H9 (cell line): Measurements from ENCODE around the gene RPS6KB1. TPM values are rescaled to one million over a fixed set of nuclear protein-coding genes. Genes with fewer than 3 reads are reported as not detected.

Experiments
- DNase-seq: peaks from one replicate; pipeline ENCODE4 v3.0.0-alpha.2; 2017
- H2AFZ ChIP-seq: one replicate; pipeline ENCODE4 v1.6.1; 2013; ENCODE audit warnings: mild to moderate bottlenecking, low read length, control low read depth, moderate library complexity
- H2AK5ac ChIP-seq: 2 replicates; pipeline ENCODE4 v1.6.1; 2013; ENCODE audit warnings: low read length, control low read depth, mixed read lengths; ENCODE audit not compliant: insufficient read length
- H2BK120ac ChIP-seq: one replicate; pipeline ENCODE4 v1.6.1; 2013; ENCODE audit warnings: low read depth, mild to moderate bottlenecking, low read length, control low read depth, inconsistent platforms; ENCODE audit not compliant: poor library complexity, severe bottlenecking
- H2BK12ac ChIP-seq: 2 replicates; pipeline ENCODE4 v1.6.1; 2013; ENCODE audit warnings: low read length, control low read depth, mixed read lengths, low read depth; ENCODE audit not compliant: insufficient read length
- H2BK15ac ChIP-seq: 2 replicates; pipeline ENCODE4 v1.6.1; 2013; ENCODE audit warnings: low read depth, low read length, control low read depth
- H2BK20ac ChIP-seq: one replicate; pipeline ENCODE4 v1.6.1; 2013; ENCODE audit warnings: low read depth, mild to moderate bottlenecking, low read length, control low read depth, inconsistent platforms; ENCODE audit not compliant: poor library complexity, severe bottlenecking
- H2BK5ac ChIP-seq: 2 replicates; pipeline ENCODE4 v1.6.1; 2013; ENCODE audit warnings: low read length, control low read depth, mixed read lengths; ENCODE audit not compliant: insufficient read length
- H3K14ac ChIP-seq: 2 replicates; pipeline ENCODE4 v1.6.1; 2013; ENCODE audit warnings: low read length, control low read depth; ENCODE audit not compliant: insufficient read depth
- H3K18ac ChIP-seq: 2 replicates; pipeline ENCODE4 v1.6.1; 2013; ENCODE audit warnings: low read depth, mild to moderate bottlenecking, mixed read lengths, low read length, control low read depth; ENCODE audit not compliant: insufficient read length
- H3K23ac ChIP-seq: 2 replicates; pipeline ENCODE4 v1.6.1; 2013; ENCODE audit warnings: low read length, control low read depth, mixed read lengths, low read depth; ENCODE audit not compliant: insufficient read length
- H3K23me2 ChIP-seq: 2 replicates; pipeline ENCODE4 v1.6.1; 2013; ENCODE audit warnings: low read depth, mild to moderate bottlenecking, mixed read lengths, low read length, control low read depth; ENCODE audit not compliant: insufficient read length, poor library complexity, severe bottlenecking
- H3K27ac ChIP-seq: 2 replicates; pipeline ENCODE4 v1.5.1; 2013; ENCODE audit warnings: low read length, control low read depth, mixed read lengths, low read depth; ENCODE audit not compliant: insufficient read length
- H3K27me3 ChIP-seq: 2 replicates; pipeline ENCODE4 v1.6.1; 2013; ENCODE audit warnings: low read length, control low read depth, inconsistent platforms; ENCODE audit not compliant: insufficient read depth
- H3K4ac ChIP-seq: 2 replicates; pipeline ENCODE4 v1.6.1; 2013; ENCODE audit warnings: low read depth, mild to moderate bottlenecking, control low read depth, inconsistent platforms, low read length, moderate library complexity
- H3K4me1 ChIP-seq: 2 replicates; pipeline ENCODE4 v1.6.1; 2013; ENCODE audit warnings: low read length, control low read depth, inconsistent platforms; ENCODE audit not compliant: insufficient read depth
- H3K4me2 ChIP-seq: 2 replicates; pipeline ENCODE4 v1.6.1; 2013; ENCODE audit warnings: low read length, control low read depth, mixed read lengths; ENCODE audit not compliant: insufficient read length, insufficient read depth
- H3K56ac ChIP-seq: 2 replicates; pipeline ENCODE4 v1.6.1; 2013; ENCODE audit warnings: low read depth, mild to moderate bottlenecking, mixed read lengths, low read length, control low read depth; ENCODE audit not compliant: insufficient read length
- H3K79me1 ChIP-seq: 2 replicates; pipeline ENCODE4 v1.6.1; 2013; ENCODE audit warnings: low read depth, mild to moderate bottlenecking, moderate library complexity, low read length, control low read depth, inconsistent platforms; ENCODE audit not compliant: insufficient read depth, poor library complexity, severe bottlenecking
- H3K79me2 ChIP-seq: 2 replicates; pipeline ENCODE4 v1.6.1; 2013; ENCODE audit warnings: low read length, control low read depth, inconsistent platforms; ENCODE audit not compliant: insufficient read depth
- H3K9ac ChIP-seq: 2 replicates; pipeline ENCODE4 v1.6.1; 2013; ENCODE audit warnings: low read length, control low read depth, mixed read lengths; ENCODE audit not compliant: insufficient read length; ENCODE audit errors: extremely low read depth
- H3K9me3 ChIP-seq: one replicate; pipeline ENCODE4 v1.6.1; 2013; ENCODE audit warnings: low read depth, low read length, inconsistent platforms; ENCODE audit not compliant: control insufficient read depth
- H3T11ph ChIP-seq: one replicate; pipeline ENCODE4 v1.6.1; 2013; ENCODE audit warnings: mild to moderate bottlenecking, low read length, control low read depth, inconsistent platforms
- H4K20me1 ChIP-seq: one replicate; pipeline ENCODE4 v1.6.1; 2013; ENCODE audit not compliant: control insufficient read depth, insufficient read length, insufficient read depth
- H4K5ac ChIP-seq: 2 replicates; pipeline ENCODE4 v1.6.1; 2013; ENCODE audit warnings: low read depth, mild to moderate bottlenecking, mixed read lengths, low read length, control low read depth; ENCODE audit not compliant: insufficient read length
- H4K8ac ChIP-seq: replicated peaks from 2 replicates; pipeline ENCODE4 v1.6.1; 2013; ENCODE audit warnings: low read length, control low read depth, mixed read lengths, low read depth; ENCODE audit not compliant: insufficient read length
- H4K91ac ChIP-seq: 2 replicates; pipeline ENCODE4 v1.6.1; 2013; ENCODE audit warnings: low read depth, mild to moderate bottlenecking, moderate library complexity, mixed read lengths, low read length, control low read depth; ENCODE audit not compliant: insufficient read length
- H3K27ac Mint-ChIP-seq, 3 experiments: 2 replicates in 2 of 3; 3 replicates in 1 of 3; pipeline ENCODE4 v1.8.0; 2020 to 2021; ENCODE audit warnings: mixed read lengths in 3 of 3, mild to moderate bottlenecking in 1 of 3, moderate library complexity in 1 of 3
- H3K27me3 Mint-ChIP-seq: 2 replicates; pipeline ENCODE4 v1.8.0; 2021; ENCODE audit warnings: low read depth, mild to moderate bottlenecking, moderate library complexity, mixed read lengths
- H3K36me3 Mint-ChIP-seq, 3 experiments: 2 replicates in 2 of 3; 3 replicates in 1 of 3; pipeline ENCODE4 v1.8.0; 2020 to 2021; ENCODE audit warnings: low read depth in 3 of 3, mixed read lengths in 3 of 3; ENCODE audit not compliant: insufficient read depth in 1 of 3
- H3K4me1 Mint-ChIP-seq, 2 experiments: 2 replicates each; pipeline ENCODE4 v1.8.0; 2020; ENCODE audit warnings: mixed read lengths in 2 of 2
- H3K4me3 Mint-ChIP-seq, 2 experiments: 2 replicates in 1 of 2; 3 replicates in 1 of 2; pipeline ENCODE4 v1.8.0; 2020 to 2021; ENCODE audit warnings: mild to moderate bottlenecking in 2 of 2, mixed read lengths in 2 of 2, moderate library complexity in 1 of 2
- H3K9me3 Mint-ChIP-seq, 2 experiments: 2 replicates in 1 of 2; 3 replicates in 1 of 2; pipeline ENCODE4 v1.8.0; 2020; ENCODE audit warnings: mild to moderate bottlenecking in 2 of 2, mixed read lengths in 2 of 2, moderate library complexity in 1 of 2
- WGBS: extraction: QIAGEN DNeasy Blood & Tissue Kit; methylation state at CpG from one replicate; pipeline ENCODE4 v1.1.7; 2013; ENCODE audit warnings: missing lambda C conversion rate, low lambda C conversion rate, mixed read lengths; ENCODE audit not compliant: insufficient read length; ENCODE audit errors: extremely low coverage; 5-methylcytosine and 5-hydroxymethylcytosine counted together
- total RNA-seq: library from RNA; stranded (reverse); gene quantifications from 2 replicates; pipeline ENCODE4 v1.2.1, GENCODE V29; 2021
- TF ChIP-seq, protein P1 (sequence below): fragments of 200-600 bp; sonication (generic); conservative IDR thresholded peaks from 3 replicates; pipeline ENCODE4 v1.8.0; 2021; ENCODE audit warnings: antibody characterized with exemption, mild to moderate bottlenecking

Gene RPS6KB1
- total RNA-seq, 1 experiment from 2014 or later, result 36.1 TPM

DNA sequence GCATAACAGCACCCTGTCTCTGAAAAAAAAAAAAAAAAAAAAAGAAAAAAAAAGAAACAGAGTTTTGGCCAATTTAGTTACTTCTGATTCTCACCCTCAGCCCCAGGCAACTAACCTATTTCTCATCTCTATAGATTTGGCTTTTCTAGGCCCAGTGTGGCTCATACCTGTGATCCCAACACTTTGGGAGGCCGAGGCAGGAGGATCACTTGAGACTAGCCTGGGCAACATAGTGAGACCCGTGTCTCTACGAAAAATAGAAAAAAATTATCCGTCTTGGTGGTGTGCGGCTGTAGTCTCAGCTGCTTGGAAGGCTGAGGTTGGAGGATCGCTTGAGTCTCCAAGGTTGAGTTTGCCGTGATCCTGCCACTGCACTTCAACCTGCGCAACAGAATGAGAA lies 8.7 kb downstream of the RPS6KB1 start:
- Histone ChIP-seq H4K20me1 (no peaks in the 10 kb centered on the region), H3K9me3 (no peaks in the 10 kb centered on the region), H2AK5ac (no peak overlapping the region), H2BK120ac (no peak overlapping the region), H3K9ac (no peak overlapping the region), H3K79me1 (peaks cover 3% of the 10 kb centered on the region), H3K23me2 (no peaks in the 10 kb centered on the region), H2BK20ac (no peak overlapping the region), H4K8ac (no peak overlapping the region), H3T11ph (no peak overlapping the region), H3K4me1 (no peaks in the 10 kb centered on the region), H4K91ac (no peak overlapping the region), H3K14ac (no peak overlapping the region), H2AFZ (no peak overlapping the region), H3K23ac (no peak overlapping the region), H2BK15ac (no peak overlapping the region), H4K5ac (no peak overlapping the region), H3K4me2 (no peak overlapping the region), H3K56ac (no peak overlapping the region), H3K79me2 (no peaks in the 10 kb centered on the region; the same call in 1 of the 2 replicates), H3K27me3 (no peaks in the 10 kb centered on the region), H2BK5ac (no peak overlapping the region), H3K27ac (no peak overlapping the region), H3K4ac (no peak overlapping the region), H2BK12ac (no peak overlapping the region), H3K18ac (no peak overlapping the region)
- WGBS, result no CpG with 5 or more reads among the region's 8 CpGs
- H3K9me3 Mint-ChIP-seq, result no peaks in the 10 kb centered on the region
- TF ChIP-seq, protein P1, sequence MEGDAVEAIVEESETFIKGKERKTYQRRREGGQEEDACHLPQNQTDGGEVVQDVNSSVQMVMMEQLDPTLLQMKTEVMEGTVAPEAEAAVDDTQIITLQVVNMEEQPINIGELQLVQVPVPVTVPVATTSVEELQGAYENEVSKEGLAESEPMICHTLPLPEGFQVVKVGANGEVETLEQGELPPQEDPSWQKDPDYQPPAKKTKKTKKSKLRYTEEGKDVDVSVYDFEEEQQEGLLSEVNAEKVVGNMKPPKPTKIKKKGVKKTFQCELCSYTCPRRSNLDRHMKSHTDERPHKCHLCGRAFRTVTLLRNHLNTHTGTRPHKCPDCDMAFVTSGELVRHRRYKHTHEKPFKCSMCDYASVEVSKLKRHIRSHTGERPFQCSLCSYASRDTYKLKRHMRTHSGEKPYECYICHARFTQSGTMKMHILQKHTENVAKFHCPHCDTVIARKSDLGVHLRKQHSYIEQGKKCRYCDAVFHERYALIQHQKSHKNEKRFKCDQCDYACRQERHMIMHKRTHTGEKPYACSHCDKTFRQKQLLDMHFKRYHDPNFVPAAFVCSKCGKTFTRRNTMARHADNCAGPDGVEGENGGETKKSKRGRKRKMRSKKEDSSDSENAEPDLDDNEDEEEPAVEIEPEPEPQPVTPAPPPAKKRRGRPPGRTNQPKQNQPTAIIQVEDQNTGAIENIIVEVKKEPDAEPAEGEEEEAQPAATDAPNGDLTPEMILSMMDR, result no peak
- DNase-seq, result no peak
- H3K4me3 Mint-ChIP-seq, result no peak overlapping the region
- no peak overlapping the region for H3K27ac Mint-ChIP-seq
- H3K4me1 Mint-ChIP-seq, result no peaks in the 10 kb centered on the region
- H3K27me3 Mint-ChIP-seq, result no peaks in the 10 kb centered on the region
- H3K36me3 Mint-ChIP-seq, result 0 out of 7 replicates have a peak, but pooled peaks cover 0 to 3% (median 0%) of the 10 kb centered on the region in 3 experiments
